Lower leg skin (tissue), 3 donors: Measurements from ENCODE around the gene SDK1.

ENCODE experiments used
- POLR2A ChIP-seq, 2 donors: fragments of 450-650 bp; IDR thresholded peaks; one replicate each; pipeline ENCODE4 v1.6.1; 2016 to 2017; ENCODE audit warnings: antibody characterized with exemption in 2 of 2, mild to moderate bottlenecking in 1 of 2, moderate library complexity in 1 of 2
- TF ChIP-seq, protein P1 (sequence below), 3 donors: fragments of 450-650 bp; IDR thresholded peaks; one replicate each; pipeline ENCODE4 v1.5.1; 2016; ENCODE audit warnings: antibody characterized with exemption in 3 of 3, mild to moderate bottlenecking in 3 of 3, moderate library complexity in 2 of 3

DNA sequence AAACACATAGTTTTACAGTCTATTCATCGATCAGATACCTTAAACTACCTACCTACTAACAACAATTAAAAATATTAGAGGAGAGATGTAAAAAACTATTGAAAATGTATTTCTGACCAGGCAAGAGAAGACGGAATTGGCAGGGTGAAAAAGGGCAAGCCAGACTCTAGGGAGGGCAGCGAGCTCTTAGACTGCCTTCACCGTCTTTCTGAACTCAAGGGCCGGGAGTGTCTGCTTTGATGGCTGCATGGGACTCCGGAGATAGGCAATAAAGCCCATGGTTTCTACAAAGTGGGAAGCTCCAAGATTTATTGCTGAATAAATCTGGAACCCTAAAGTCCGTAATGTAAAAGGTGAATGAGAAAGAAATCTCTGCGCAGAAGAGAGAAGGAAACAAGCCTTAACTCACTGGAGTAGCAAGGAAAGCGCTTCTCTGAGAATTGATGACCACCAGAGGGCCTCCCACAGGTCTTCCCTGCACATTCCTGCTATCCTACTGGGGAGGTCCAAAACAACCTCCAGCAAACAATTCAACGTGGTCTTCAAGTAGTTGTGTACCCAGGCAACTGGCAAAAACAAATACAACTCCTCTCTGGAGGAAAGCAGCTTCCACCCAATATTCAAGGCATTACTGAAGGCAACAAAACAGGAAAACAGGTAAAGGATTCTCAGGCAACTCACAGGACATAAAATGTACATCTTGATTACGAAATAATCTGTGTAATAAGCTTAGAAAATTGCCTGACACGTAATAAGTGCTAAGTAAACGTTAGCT lies 181.3 kb downstream of the SDK1 start:
- TF ChIP-seq, protein P1, sequence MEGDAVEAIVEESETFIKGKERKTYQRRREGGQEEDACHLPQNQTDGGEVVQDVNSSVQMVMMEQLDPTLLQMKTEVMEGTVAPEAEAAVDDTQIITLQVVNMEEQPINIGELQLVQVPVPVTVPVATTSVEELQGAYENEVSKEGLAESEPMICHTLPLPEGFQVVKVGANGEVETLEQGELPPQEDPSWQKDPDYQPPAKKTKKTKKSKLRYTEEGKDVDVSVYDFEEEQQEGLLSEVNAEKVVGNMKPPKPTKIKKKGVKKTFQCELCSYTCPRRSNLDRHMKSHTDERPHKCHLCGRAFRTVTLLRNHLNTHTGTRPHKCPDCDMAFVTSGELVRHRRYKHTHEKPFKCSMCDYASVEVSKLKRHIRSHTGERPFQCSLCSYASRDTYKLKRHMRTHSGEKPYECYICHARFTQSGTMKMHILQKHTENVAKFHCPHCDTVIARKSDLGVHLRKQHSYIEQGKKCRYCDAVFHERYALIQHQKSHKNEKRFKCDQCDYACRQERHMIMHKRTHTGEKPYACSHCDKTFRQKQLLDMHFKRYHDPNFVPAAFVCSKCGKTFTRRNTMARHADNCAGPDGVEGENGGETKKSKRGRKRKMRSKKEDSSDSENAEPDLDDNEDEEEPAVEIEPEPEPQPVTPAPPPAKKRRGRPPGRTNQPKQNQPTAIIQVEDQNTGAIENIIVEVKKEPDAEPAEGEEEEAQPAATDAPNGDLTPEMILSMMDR (IDR thresholded peaks at IDR 0.05), result no peak
- TF ChIP-seq POLR2A (IDR thresholded peaks at IDR 0.05), result no peak
